GM18498 (cell line): ENCODE results near the gene RNF26.

Experiments used
- ATAC-seq: cut with Tn5 transposase; IDR thresholded peaks from one replicate; pipeline ENCODE4 v1.9.1; 2021; ENCODE audit warnings: mild to moderate bottlenecking, moderate library complexity; ENCODE audit not compliant: unreplicated experiment

RNF26 gene

DNA sequence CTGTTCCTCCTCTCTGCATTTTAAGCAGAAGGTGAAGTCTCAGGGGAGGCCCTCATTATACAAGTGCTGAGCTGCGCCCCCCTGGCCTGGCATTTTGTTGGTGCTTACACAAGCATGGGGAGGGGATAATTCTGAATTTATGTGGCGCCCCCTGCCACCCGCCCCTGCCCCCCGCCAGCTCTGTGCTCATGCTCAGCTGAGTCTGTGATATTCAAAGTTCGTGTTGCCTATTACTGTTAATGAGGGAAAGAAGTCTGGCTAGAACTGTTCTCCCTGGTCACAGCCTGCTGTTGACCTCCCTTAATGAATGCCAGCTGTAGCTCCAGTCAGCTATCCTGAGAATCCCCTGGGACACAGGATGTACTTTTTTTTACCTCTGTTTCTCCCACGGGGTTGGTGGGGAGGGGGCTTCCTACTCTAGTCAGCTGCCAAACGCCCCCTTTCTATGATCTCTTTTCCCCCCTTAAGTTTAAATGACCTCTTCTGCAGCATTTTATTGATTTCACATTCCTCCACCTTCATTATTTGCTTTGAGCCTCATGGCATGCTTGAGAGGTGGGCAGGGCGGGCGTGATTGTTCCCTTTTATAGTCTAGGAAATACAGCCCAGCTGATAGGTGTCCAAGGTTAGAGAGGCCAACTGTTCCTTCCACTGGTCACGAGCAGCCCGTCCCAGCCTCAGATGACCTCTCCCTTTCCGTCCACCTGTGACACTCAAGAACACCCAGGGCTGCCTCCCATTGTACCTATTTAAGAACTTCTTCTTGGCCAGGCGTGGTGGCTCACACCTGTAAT lies 35.0 kb downstream of the RNF26 start:
- no peak for ATAC-seq

DNA sequence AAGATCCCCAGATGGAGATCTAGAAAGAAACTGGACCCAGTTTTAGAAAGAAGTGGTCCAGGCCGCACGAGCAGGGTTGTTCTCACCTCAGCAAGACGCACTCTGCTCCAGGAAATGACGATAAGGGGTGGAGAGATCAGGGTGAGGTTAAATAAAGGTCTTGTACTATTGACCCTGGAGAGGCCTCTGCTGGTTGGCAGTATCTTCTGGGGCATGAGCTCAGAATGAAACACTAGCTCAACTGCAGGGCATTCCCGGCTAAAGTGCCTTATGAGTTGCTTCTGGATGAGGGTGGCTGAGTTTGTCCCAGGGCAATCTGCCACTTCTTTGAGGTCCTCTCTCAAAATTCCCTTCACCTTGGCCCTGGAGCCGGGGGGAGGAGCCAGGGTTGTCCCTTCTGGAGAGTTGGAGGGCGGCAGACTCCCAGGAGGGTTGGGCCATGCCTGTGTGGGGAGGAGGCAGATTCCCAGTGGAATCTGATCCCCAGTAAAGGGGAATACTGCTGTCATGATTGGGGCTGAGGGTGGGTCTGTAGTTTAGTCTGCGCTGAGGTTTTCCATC lies 36.2 kb downstream of the RNF26 start:
- ATAC-seq, result no peak

DNA sequence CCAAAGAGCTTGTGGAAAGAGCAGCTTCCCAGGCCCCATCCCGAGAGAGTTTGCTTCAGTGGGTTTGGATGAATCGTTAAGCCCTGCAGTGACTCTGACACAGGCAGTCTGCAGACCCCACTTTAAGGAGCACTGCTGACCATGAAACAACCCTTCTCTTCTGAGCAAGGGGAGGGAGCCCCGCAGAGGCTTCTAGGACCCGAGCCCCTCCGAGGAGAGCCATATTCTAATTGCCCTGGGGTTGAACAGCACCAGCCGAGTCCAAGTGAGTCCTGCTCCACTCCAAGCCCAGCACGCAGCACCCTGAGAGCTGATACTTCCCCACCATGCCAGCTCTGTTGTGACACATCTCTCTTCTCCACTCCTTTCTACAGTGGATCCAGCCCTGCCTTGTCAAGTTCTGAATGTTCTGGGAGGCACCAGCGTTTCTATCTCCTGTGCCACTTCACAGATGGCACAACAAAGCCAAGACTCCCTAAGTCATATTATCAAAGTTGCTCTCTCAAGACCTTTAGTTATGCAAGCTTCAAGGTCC lies 36.8 kb downstream of the RNF26 start:
- ATAC-seq, result no peak

DNA sequence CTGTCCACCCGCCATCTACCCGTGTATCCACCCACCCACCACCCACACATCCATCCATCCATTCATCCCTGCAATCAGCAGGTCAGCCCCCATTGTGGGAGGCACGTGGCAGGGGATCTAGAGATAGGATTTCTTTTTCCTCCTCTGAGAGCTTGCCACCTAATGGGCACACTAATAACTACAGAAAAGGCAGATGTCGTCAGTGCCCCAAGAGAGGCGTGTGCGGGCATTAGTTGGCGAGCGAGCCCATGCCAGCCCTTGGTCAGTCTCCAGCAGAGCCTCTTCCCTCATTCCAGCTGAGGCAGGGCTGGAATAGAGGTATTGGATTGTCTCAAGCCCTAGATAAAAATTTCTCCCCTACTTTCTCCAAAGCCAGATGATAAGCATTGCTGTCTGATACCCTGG lies 37.5 kb downstream of the RNF26 start:
- ATAC-seq, result no peak

DNA sequence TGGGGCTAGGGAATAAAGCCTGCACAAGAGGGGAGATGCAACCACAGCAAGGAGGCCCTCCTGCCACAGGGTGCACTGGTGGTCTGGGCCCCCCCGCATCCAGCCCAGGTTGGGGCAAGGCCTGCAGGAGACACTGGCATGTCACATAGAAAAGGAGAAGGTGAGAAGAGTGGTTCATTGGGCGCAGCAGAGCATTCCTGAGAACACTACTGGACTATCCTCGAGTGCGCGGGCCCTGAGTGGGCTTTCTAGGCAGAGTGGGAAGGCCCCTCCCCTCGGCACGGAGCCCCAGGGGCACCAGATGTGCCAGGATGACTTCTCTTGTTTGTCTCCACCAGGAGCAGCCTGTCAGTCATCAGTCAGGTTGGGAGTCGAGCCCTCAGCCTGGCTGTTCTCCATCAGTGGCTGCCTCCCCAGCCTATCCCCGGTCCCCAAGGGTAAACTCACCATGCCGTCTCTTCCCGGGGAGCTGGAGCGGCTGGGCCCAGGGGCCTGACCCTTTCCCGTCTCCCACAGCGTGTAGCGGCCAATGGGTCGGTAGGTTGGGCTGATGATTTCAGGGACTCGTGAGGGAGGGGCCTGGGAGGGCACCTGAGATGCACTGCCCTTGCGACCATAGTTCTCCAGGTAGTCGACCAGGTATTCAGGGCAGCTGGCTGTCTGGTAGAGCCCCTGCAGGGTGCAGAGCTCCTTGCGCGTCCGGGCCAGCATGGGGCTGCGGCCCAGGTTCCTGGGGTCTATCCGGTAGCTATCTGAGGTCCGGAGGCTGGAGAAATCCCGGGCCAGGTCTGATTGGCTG lies 38.1 kb downstream of the RNF26 start:
- ATAC-seq, result no peak

DNA sequence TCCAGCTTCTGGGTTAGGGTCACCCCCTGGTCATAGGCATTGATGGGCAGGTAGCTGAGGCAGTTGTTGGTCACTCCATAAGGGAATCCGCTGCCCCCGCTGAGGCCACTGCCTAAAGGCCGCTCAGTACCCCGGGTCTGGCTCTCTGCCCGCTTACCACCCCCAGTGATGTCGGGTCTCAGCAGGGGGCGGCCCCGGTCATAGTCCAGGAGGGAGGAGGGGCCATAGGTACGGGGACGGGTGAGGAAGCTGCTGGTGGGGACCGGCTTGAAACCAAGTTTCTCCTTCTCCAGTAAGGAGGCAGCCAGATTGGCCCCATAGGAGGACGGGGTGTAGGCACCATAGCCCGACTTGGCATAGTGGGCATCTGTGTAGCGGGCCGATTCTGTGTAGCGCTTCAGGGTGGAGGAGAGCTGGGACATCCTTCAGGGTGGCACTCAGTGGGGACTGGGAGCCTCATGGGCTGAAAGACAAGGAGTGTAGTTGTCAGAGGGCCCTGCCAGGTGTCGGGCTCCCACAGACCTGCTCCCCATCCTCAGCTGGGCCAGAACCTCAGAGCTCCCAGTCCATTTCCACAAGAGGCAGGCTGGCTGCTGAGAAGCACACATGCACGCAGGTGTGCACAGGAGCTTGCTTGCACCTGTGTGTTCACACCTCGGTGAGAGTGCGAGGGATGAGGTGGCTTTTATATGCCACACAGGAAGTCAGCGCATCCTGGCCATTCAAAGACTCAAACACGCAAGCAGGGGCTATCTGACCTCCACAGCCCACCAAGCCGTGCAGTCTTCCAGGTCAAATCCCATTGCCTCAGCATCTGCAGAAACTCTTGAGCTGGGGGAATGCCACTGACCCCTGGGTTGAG lies 39.0 kb downstream of the RNF26 start:
- ATAC-seq, result no peak

DNA sequence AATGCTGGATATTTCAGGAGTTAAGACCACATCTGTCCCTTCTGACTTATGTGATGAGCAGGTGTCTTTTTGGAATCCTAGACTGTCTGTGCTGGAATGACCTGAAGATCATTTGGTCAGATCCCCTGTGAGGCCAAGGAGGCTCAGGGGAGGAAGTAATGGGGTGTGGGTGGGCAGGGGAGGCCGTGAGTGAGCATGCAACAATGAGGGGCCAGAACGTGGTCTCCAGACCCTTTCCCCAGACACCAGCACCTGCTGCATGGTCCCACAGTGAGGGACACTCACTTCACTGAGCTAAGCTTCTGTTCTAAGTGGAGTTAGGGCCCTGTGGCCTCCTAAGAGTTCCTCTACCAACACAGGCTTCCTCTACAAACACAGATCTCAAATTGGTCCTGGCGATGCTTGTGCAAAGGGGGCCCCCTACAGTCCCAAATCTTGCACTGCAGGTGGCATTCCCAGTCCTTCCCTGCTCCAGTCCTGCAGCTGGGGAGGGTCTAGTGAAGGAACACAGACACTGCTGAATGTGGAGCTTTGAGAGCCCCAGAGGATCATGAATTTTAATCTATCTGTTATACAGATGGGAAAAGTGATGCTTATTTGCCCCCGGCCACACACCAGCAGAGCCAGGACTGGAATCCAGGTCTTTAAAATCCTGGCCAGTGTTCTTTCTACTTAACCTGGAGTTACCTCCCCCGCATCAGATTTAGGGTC lies 39.7 kb downstream of the RNF26 start:
- ATAC-seq, result no peak

DNA sequence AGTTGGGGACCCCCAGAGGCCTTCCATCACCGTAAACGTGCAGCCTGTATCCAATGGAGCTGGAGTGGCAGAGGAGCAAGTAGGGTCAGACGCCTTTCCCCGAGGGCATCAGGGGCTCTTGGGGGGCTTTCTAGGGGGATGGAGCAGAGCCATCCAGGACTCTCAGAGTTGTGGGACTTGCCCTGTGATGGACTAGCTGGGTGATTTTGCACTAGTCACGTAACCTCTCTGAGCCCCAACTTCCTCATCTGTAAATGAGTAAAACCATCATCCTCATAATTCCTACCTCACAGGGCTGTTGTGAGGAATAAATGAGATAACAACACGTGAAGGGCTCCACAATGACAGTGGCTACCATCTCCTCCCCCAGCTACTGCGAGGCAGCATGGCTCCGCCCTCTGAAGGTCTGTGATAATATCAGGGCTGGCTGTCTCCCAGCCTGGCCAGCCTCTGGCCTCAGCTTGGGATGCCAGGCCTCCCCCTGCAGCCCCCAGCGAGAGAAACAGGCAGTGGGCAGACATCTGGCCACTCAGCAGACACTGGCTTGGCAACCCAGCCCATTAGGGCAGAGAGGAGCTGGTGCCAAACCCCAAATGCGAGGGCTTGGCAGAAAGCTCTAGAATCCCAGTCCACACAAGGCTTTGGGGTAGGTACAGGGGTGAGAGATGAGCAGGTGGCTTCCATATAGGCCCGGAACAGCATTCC lies 40.5 kb downstream of the RNF26 start:
- ATAC-seq, result no peak

DNA sequence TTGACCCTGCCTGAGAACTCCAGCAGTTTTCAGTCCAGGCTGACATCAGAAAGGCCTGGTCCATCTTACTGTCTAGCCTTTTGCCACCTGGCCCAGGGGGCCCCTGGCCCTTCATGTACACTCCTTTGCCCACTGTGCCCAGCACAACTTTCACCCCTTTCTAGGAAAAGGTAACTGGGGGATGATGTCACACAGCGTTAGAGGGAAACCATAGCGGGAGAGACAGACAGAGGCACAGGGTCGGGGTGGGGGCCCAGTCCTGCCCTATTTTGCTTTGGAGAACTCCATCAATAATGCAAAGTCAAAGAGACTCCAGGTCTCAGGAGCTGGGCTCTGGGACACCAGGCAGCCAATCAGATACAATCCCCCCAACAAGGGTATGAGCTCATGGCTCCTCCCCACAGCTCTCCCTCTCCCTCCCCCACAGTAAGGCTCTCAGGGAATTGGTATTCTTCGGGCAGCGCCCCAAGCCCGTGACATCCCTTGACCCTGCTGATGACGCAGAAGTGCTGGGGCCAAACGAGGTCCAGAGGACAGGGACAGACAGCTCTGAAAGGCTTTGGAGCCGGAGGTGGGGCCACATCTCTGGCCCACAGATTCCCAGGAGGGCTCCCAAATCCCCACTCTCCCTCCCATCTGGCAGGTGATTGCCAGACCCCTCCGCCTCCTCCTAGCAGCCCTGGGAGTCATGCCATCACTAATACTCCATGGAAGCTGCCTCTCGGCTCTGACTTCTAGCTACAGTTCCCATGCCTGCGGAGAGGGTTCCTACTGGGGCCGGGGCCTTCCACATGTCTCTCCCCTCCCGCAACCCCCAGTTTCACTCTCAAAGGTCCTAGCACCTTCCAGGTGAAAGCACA lies 41.2 kb downstream of the RNF26 start:
- no peak for ATAC-seq

DNA sequence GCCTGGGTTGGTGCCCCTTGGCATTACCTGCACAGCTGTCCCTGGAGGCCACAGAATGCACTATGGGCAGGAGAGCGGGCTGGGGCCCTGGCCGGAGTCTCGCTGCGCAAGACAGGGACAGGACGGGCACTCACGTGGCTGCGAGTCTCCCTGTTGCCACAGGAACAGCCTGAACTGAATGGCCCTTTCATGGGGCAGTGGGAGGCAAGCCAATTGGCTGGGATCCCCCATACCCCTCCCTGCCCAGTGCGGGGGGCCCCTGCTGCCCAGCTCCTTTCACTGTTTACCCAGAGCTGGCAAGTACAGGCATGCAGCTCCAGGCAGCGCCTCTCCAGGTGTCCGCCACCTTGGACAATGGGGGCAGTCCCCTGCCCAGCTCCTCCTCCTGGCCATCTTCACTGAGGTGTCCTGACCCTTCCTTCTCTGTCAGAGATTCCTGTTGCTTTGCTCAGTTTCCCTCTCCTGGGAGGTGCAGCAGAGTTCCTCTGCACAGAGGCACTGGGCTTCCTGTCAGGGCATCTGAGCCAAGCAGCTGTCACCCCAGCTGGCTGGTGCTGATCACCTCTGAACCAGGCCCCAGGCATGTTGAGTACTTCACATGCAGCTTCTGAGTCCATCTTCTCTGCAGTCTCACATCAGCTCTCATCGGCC lies 42.0 kb downstream of the RNF26 start:
- no peak for ATAC-seq

DNA sequence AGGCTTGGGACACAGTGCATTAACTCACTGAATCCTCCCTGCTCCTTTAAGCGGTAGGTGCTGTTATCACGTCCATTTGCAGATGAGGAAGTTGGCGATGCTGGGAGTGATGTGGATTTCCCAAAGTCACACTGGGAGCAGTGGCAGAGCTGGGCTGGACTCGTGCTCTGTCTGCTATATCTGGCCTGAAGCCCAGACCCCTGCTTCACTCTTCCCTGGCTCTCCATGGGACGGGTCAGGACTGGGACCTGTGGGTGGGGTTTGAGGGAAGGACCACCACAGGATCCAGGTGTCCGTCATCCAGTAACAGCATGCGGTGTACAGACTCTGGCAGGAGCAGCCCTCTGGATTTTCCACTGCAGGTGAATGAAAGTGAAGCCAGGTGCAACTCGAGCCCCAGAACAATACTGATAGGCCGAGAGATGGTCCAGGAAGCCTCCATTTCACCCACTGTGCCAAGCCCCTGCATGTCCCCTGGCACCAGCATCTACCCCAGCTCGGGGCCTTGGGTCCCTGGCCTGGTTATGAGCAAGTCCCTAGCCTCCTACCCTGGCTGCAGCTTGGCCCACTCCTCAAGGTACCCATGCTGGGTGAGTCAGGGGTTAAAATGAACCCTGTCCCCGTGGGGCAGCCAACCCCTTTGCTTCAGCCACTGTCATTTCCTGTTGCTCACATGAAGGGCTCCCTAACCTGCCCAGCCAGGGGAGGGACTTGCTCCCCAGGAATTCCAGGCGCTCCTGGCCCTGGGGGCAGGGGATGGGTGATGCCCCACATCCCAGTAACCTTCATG lies 43.0 kb downstream of the RNF26 start:
- ATAC-seq, result no peak

DNA sequence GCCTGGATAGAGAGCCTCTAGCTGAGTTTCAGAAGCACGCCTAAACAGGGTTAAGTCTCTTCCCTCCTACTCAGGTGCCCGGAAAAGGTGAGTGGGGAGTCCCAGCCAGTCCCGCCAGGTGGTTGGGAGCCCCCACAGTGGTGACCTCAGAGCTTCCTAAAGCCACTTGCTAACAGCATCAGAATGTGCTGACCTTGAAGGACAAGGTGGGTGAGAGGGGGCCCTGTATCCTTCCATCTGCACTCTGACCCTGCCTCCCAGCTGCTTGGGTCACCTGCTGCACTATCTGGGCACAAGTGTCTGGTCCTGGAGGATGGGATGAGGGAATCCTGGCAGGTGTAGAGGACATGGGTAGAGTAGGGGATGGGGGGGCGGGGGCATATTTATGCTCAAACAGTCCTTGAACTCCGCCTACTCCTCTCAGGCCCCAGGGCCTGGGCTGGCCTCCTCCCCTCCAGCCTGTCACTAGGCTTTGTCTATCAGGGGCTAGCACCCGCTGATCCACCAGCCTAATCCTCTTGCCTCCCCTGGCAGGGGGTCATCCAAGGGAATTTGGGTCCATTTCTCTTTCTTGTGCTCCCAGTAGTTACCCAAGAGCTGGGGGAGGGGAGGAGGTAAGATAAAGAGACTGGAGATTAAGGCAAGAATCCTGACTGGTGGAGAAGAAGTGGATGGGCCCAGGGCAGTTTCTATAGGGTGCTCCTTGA lies 43.8 kb downstream of the RNF26 start:
- no peak for ATAC-seq

DNA sequence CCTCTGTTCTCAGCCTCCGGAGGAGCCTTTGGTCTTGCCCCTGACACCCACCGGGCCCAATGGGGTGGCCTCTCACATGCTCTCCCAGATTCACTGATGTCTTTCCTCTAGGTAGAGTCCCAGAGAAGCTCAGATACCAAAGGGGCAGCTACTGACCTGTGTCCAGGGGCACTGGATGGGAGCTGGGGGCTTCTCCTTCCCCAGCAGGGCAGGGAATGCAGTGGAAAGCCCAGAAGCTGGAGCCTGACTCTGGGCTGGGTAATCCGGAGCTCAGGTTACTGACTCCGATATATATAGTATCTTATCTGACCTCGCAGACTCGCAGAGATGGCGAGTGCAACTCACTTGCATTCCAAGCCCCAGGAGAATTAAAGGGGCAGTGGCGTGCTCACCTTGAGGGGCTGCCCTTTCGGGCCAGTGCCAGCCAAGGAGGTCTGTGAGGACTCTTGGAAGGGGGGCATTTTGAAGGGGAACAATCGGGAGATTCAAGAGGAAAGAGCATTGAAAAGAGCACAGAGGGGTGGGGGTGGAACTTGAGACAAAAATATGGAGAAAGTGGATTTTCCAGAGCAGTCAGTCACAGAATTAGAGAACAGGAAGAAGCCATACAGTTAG lies 44.6 kb downstream of the RNF26 start:
- no peak for ATAC-seq

DNA sequence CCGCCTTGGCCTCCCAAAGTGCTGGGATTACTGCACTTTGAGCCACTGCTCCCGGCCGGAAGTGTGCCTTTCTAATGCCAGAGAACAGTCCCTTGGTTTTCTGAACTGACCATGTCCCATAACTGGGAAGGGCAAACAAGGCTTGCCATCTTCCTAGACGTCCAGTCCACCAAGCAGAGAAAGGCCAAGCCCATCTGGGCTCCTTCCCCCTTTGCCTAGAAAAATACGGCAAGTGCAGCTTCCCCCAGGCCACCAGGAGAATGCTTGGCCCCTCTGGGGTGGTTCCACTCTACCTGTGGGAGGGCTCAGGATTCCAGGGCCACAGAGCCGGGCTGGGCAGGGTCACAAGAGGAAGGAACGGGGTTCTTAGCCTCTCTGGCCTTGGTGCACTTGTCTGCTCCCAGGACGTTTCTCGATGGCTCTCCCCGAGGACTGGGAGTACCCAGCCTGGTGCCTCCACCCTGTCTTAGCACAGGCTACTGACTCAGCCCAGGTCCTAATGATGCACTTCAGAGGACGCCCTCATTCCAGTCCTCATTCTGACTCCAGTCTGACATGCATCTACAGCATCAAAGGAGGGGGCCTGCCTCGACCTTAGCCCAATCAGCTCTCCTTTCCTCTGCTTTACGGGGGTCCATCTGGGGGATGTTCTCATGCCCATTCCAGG lies 46.0 kb downstream of the RNF26 start:
- ATAC-seq, result no peak

DNA sequence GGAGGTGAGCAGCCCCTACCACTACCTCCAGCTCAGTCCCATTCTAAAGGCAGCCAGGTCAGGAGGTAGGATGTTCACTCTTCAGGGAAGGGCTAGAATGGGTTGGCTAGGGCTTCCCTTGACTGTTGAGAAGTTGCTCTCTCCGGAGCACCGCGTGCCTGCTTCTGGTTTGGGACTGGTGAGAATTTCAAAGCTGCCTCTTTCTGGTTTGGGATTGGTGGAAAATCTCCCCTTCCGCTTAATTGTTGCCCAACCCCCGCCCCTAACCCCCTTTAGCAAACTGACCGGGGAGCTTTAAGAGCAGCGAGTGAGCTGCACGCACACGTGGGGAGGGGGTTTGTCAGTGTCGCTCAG lies 46.5 kb downstream of the RNF26 start:
- ATAC-seq, result no peak
